Neutrophil (primary cell): ENCODE measurements around the gene RASIP1.

Experiments used
- H3K27ac ChIP-seq: fragments of 200-600 bp; sonication (generic); 2 replicates; pipeline ENCODE4 v1.5.1; 2016; ENCODE audit warnings: mild to moderate bottlenecking, moderate library complexity
- H3K27me3 ChIP-seq: fragments of 200-600 bp; sonication (generic); 2 replicates; pipeline ENCODE4 v1.6.0; 2016; ENCODE audit warnings: mild to moderate bottlenecking
- H3K36me3 ChIP-seq: fragments of 200-600 bp; sonication (generic); 2 replicates; pipeline ENCODE4 v1.5.1; 2017
- H3K4me1 ChIP-seq, 2 experiments: fragments of 200-600 bp in 1 of 2; sonication (generic) in 1 of 2; 1 replicate in 1 of 2; 2 replicates in 1 of 2; pipeline versions ENCODE4 v1.5.1 to v1.6.1; 2013 to 2016; ENCODE audit warnings: low read depth in 1 of 2, low read length in 1 of 2, mild to moderate bottlenecking in 1 of 2, moderate library complexity in 1 of 2; ENCODE audit not compliant: control insufficient read depth in 1 of 2, insufficient read depth in 1 of 2
- H3K4me3 ChIP-seq, 2 experiments: fragments of 200-600 bp in 1 of 2; sonication (generic) in 1 of 2; 1 replicate in 1 of 2; 2 replicates in 1 of 2; pipeline ENCODE4 v1.5.1; 2013 to 2016; ENCODE audit warnings: low read depth in 1 of 2, low read length in 1 of 2, mild to moderate bottlenecking in 1 of 2, moderate library complexity in 1 of 2
- H3K9me3 ChIP-seq: fragments of 200-600 bp; sonication (generic); 2 replicates; pipeline ENCODE4 v1.5.1; 2016
- CTCF ChIP-seq: fragments of 200-600 bp; sonication (generic); IDR thresholded peaks from 2 replicates; pipeline ENCODE4 v1.5.1; 2016; ENCODE audit warnings: antibody characterized with exemption

Gene RASIP1

GRCh38 chr19:48739404-48740163 lies 826 bp downstream of the RASIP1 start:
- no peaks in the 10 kb centered on the region for H3K36me3 ChIP-seq
- TF ChIP-seq CTCF = no peak
- H3K27ac ChIP-seq = no peak overlapping the region
- H3K4me1 ChIP-seq = peaks cover 6 to 11% of the 10 kb centered on the region in 2 experiments
- H3K9me3 ChIP-seq = no peaks in the 10 kb centered on the region
- H3K27me3 ChIP-seq = peaks cover 73% of the 10 kb centered on the region
- H3K4me3 ChIP-seq = peak overlapping the region in 1 of 2 experiments; percentile 45

- Histone ChIP-seq H3K36me3 (no peaks in the 10 kb centered on the region), H3K27ac (no peak overlapping the region), H3K4me3 (peak overlapping the region; percentile 40 to 45), H3K9me3 (no peaks in the 10 kb centered on the region), H3K4me1 (peaks cover 6 to 11% of the 10 kb centered on the region in 2 experiments), H3K27me3 (peaks cover 66% of the 10 kb centered on the region)
- no peak for TF ChIP-seq CTCF
Measured at GRCh38 chr19:48738557-48739403, 1.6 kb downstream of the RASIP1 start.

GRCh38 chr19:48737360-48737998 lies 2.9 kb downstream of the RASIP1 start:
- H3K9me3 ChIP-seq = no peaks in the 10 kb centered on the region
- no peaks in the 10 kb centered on the region for H3K36me3 ChIP-seq
- H3K4me1 ChIP-seq = peaks cover 6 to 11% of the 10 kb centered on the region in 2 experiments
- H3K27ac ChIP-seq = no peak overlapping the region
- no peak for TF ChIP-seq CTCF
- peaks cover 57% of the 10 kb centered on the region for H3K27me3 ChIP-seq
- no peak overlapping the region for H3K4me3 ChIP-seq

- H3K9me3 ChIP-seq = no peaks in the 10 kb centered on the region
- no peaks in the 10 kb centered on the region for H3K36me3 ChIP-seq
- peaks cover 6 to 11% of the 10 kb centered on the region in 2 experiments for H3K4me1 ChIP-seq
- peaks cover 36% of the 10 kb centered on the region for H3K27me3 ChIP-seq
- H3K27ac ChIP-seq = no peak overlapping the region
- no peak for TF ChIP-seq CTCF
- H3K4me3 ChIP-seq = no peak overlapping the region
Measured at GRCh38 chr19:48735031-48735615, 5.3 kb downstream of the RASIP1 start.

GRCh38 chr19:48734625-48735024 lies 5.8 kb downstream of the RASIP1 start:
- no peak overlapping the region for H3K4me3 ChIP-seq
- no peak for TF ChIP-seq CTCF
- peaks cover 6 to 7% of the 10 kb centered on the region in 2 experiments for H3K4me1 ChIP-seq
- no peaks in the 10 kb centered on the region for H3K9me3 ChIP-seq
- no peak overlapping the region for H3K27ac ChIP-seq
- H3K27me3 ChIP-seq = peaks cover 31% of the 10 kb centered on the region
- no peaks in the 10 kb centered on the region for H3K36me3 ChIP-seq
